SK-N-SH treated with all-trans-retinoic acid at 6 μM for 48 hours (cell line): ENCODE results near the gene OBSCN.
A peak's percentile ranks its signal among the peaks of the same experiment; 100 is the strongest.

Experiments used
- ATAC-seq: fragments of 200-7000 bp; cut with Tn5 transposase; 3 replicates; pipeline ENCODE4 v1.9.1; 2020; ENCODE audit warnings: mild to moderate bottlenecking, moderate library complexity
- ARNTL ChIP-seq: fragments of 450-650 bp; formaldehyde crosslinking; IDR thresholded peaks from 2 replicates; pipeline ENCODE4 v1.5.0; 2020; ENCODE audit warnings: low read depth, mild to moderate bottlenecking, moderate library complexity, borderline replicate concordance
- BACH2 ChIP-seq: fragments of 250-450 bp; sonication (Bioruptor Pico); IDR thresholded peaks from 2 replicates; pipeline ENCODE4 v1.9.0; 2021; ENCODE audit warnings: mild to moderate bottlenecking, borderline replicate concordance
- CSDC2 ChIP-seq: fragments of 250-450 bp; sonication (Bioruptor Pico); IDR thresholded peaks from 2 replicates; pipeline ENCODE4 v1.5.0; 2020; ENCODE audit warnings: mild to moderate bottlenecking, moderate library complexity
- ESRRG ChIP-seq: fragments of 250-450 bp; sonication (Bioruptor Pico); IDR thresholded peaks from 2 replicates; pipeline ENCODE4 v1.6.1; 2021; ENCODE audit warnings: mild to moderate bottlenecking
- GLIS3 ChIP-seq: fragments of 250-450 bp; sonication (Bioruptor Pico); IDR thresholded peaks from 2 replicates; pipeline ENCODE4 v1.5.0; 2020; ENCODE audit warnings: mild to moderate bottlenecking, moderate library complexity
- OSR1 ChIP-seq: fragments of 250-450 bp; sonication (Bioruptor Pico); IDR thresholded peaks from 2 replicates; pipeline ENCODE4 v1.8.0; 2022; ENCODE audit warnings: moderate library complexity, mild to moderate bottlenecking, inconsistent platforms
- PPARA ChIP-seq: fragments of 250-450 bp; sonication (Bioruptor Pico); IDR thresholded peaks from 2 replicates; pipeline ENCODE4 v1.5.0; 2020; ENCODE audit warnings: mild to moderate bottlenecking, borderline replicate concordance
- RARB ChIP-seq: fragments of 250-450 bp; sonication (Bioruptor Pico); IDR thresholded peaks from 2 replicates; pipeline ENCODE4 v1.8.0; 2021; ENCODE audit warnings: mild to moderate bottlenecking, moderate library complexity
- TCF4 ChIP-seq: fragments of 250-450 bp; sonication (Bioruptor Pico); IDR thresholded peaks from 2 replicates; pipeline ENCODE4 v1.8.0; 2021; ENCODE audit warnings: mild to moderate bottlenecking, moderate library complexity, borderline replicate concordance
- TOX ChIP-seq: fragments of 250-450 bp; sonication (Bioruptor Pico); IDR thresholded peaks from 2 replicates; pipeline ENCODE4 v1.8.0; 2021; ENCODE audit warnings: mild to moderate bottlenecking, moderate library complexity, borderline replicate concordance
- ZC3H10 ChIP-seq: fragments of 250-450 bp; sonication (Bioruptor Pico); IDR thresholded peaks from 2 replicates; pipeline ENCODE4 v1.5.1; 2021; ENCODE audit warnings: mild to moderate bottlenecking, moderate library complexity
- ZFP3 ChIP-seq: fragments of 250-450 bp; sonication (Bioruptor Pico); IDR thresholded peaks from 2 replicates; pipeline ENCODE4 v1.5.0; 2020; ENCODE audit warnings: mild to moderate bottlenecking, moderate library complexity
- ZNF8 ChIP-seq: fragments of 450-650 bp; formaldehyde crosslinking; IDR thresholded peaks from 2 replicates; pipeline ENCODE4 v1.5.0; 2020; ENCODE audit warnings: mild to moderate bottlenecking, moderate library complexity
- TF ChIP-seq, protein P1 (sequence below): fragments of 250-450 bp; sonication (Bioruptor Pico); IDR thresholded peaks from 2 replicates; pipeline ENCODE4 v1.5.0; 2020; ENCODE audit warnings: mild to moderate bottlenecking, moderate library complexity
- TF ChIP-seq, protein P2 (sequence below): fragments of 250-450 bp; sonication (Bioruptor Pico); IDR thresholded peaks from 2 replicates; pipeline ENCODE4 v1.8.0; 2021; ENCODE audit warnings: low read depth, mild to moderate bottlenecking, moderate library complexity, borderline replicate concordance
- TF ChIP-seq, protein P3 (sequence below): fragments of 250-450 bp; sonication (Bioruptor Pico); IDR thresholded peaks from 2 replicates; pipeline ENCODE4 v1.8.0; 2020; ENCODE audit warnings: mild to moderate bottlenecking, moderate library complexity, borderline replicate concordance

The OBSCN gene

DNA sequence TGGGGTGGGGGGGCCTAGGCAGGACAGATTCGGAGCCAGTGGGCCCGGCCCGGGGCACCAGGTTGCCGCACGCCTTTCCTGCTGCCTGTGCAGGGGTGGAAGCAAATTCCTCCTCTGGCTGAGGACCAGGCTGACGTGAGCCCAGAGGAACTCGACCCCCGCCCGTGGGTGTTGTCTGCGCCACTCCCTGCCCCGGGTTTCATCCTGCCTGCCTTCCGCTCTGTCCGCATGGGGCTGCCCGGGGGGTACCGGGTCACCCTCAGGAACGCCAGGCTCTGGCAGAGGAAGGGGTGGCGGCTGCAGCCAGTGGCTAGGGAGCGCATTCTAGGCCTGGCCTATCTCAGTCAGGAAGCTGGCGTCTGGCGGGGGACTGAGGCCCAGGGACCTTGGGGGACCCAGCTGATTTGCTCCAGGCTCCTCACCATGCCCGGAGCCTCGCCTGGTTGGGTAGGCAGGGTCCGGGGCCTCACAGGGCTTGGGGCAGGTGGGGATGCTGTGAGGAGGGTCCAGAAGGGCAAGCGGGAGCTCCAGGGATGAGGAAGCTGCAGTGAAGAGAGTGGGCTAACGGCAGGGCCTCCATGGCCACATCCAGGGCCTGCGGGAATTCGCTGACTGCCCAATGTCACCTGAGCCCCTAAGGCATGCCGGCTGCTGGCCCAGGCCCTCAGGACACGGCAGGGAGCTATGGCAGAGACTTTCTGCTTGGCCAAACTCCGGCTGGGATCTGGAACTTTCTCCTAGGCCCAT, 44.7 kb upstream of the OBSCN start:
- no peak for ATAC-seq
- TF ChIP-seq ZFP3 (no peak), ZNF8 (CRISPR knock-in tag) (no peak), TOX (CRISPR knock-in tag) (no peak), ARNTL (CRISPR knock-in tag) (no peak)

DNA sequence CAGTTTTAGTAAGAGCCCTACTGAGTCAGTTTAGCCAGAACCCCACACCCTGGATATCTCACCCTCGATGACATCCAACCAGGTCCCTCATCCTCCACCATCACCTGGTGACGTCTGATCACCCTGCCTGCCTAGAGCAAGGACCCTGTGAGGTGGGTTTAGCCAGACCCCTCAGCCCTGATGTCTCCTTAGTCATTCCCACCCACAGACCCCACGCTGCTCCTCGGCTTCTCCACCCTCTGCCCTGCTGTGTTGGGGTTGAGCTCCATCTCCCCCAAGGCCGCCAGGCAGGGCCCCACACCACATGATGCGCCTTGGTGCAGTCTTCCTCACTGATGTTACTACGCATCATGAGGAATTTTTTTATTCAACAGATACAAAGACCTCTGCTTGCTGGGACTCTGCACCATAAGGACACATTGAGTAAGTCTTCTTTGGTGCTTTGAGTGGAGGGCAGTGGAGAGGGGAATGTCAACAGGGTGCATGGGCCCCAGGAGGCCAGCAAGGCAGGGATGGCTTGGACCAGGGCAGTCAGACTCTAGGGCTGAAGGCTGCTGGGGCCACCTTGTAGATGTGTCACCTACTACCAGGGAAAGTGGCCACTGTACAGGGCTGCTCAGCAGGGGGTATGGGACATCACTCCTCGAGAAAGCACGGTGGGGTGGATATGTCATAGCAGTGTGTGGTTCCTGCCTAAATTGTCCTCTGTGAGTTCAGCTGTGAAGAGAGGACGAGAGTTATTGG, 43.9 kb upstream of the OBSCN start:
- TF ChIP-seq, protein P1, sequence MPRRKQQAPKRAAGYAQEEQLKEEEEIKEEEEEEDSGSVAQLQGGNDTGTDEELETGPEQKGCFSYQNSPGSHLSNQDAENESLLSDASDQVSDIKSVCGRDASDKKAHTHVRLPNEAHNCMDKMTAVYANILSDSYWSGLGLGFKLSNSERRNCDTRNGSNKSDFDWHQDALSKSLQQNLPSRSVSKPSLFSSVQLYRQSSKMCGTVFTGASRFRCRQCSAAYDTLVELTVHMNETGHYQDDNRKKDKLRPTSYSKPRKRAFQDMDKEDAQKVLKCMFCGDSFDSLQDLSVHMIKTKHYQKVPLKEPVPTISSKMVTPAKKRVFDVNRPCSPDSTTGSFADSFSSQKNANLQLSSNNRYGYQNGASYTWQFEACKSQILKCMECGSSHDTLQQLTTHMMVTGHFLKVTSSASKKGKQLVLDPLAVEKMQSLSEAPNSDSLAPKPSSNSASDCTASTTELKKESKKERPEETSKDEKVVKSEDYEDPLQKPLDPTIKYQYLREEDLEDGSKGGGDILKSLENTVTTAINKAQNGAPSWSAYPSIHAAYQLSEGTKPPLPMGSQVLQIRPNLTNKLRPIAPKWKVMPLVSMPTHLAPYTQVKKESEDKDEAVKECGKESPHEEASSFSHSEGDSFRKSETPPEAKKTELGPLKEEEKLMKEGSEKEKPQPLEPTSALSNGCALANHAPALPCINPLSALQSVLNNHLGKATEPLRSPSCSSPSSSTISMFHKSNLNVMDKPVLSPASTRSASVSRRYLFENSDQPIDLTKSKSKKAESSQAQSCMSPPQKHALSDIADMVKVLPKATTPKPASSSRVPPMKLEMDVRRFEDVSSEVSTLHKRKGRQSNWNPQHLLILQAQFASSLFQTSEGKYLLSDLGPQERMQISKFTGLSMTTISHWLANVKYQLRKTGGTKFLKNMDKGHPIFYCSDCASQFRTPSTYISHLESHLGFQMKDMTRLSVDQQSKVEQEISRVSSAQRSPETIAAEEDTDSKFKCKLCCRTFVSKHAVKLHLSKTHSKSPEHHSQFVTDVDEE, result no peak
- TF ChIP-seq TCF4 (CRISPR knock-in tag), result no peak
- TF ChIP-seq, protein P2, sequence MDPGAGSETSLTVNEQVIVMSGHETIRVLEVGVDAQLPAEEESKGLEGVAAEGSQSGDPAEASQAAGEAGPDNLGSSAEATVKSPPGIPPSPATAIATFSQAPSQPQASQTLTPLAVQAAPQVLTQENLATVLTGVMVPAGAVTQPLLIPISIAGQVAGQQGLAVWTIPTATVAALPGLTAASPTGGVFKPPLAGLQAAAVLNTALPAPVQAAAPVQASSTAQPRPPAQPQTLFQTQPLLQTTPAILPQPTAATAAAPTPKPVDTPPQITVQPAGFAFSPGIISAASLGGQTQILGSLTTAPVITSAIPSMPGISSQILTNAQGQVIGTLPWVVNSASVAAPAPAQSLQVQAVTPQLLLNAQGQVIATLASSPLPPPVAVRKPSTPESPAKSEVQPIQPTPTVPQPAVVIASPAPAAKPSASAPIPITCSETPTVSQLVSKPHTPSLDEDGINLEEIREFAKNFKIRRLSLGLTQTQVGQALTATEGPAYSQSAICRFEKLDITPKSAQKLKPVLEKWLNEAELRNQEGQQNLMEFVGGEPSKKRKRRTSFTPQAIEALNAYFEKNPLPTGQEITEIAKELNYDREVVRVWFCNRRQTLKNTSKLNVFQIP (CRISPR knock-in tag), result no peak
- TF ChIP-seq CSDC2 (CRISPR knock-in tag), result no peak
- no peak for TF ChIP-seq TOX (CRISPR knock-in tag)
- TF ChIP-seq, all 23 proteins: peak for 0
- no peak for ATAC-seq

DNA sequence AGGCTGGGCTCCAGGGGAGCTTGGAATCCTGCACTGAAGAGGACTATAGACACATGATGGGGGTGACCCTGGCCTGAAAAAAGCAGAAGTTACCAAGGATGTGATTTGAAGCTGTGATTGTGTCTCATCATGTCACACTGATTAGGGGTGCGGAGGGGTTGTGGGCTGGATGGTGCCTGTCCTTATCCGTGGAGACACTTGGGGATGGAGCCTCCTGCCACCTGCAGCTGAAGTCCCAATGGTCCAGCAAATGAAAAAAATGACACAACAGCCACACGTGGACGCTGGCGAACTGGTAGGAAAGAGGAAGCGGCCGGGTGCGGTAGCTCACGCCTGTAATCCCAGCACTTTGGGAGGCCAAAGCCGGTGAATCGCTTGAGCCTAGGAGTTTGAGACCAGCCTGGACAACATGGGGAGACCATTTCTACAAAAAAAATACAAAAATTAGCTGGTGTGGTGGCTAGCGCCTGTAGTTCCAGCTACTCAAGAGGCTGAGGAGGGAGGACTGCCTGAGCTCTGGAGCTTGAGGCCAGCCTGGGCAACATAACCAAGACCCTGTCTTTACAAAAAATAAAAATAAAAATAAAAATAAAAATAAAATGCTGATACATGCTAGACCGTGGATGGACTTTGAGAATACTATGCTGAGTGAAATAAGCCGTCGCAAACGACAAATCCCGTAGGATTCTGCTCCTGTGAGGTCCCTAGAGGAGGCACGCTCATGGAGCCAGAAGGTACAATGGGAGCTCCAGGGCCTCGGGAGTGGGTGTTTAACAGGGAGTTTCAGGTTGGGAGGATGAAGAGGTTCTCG, 43.1 kb upstream of the OBSCN start:
- TF ChIP-seq TOX (CRISPR knock-in tag) (peak; percentile 59; the same call in 1 of the 2 replicates), BACH2 (no peak), RARB (CRISPR knock-in tag) (peak; percentile 72; the same call in 1 of the 2 replicates), GLIS3 (CRISPR knock-in tag) (no peak)
- TF ChIP-seq, protein P3, sequence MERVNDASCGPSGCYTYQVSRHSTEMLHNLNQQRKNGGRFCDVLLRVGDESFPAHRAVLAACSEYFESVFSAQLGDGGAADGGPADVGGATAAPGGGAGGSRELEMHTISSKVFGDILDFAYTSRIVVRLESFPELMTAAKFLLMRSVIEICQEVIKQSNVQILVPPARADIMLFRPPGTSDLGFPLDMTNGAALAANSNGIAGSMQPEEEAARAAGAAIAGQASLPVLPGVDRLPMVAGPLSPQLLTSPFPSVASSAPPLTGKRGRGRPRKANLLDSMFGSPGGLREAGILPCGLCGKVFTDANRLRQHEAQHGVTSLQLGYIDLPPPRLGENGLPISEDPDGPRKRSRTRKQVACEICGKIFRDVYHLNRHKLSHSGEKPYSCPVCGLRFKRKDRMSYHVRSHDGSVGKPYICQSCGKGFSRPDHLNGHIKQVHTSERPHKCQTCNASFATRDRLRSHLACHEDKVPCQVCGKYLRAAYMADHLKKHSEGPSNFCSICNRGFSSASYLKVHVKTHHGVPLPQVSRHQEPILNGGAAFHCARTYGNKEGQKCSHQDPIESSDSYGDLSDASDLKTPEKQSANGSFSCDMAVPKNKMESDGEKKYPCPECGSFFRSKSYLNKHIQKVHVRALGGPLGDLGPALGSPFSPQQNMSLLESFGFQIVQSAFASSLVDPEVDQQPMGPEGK, result no peak
- TF ChIP-seq, all 23 proteins: peak for 2
- peak; percentile 26 for ATAC-seq

DNA sequence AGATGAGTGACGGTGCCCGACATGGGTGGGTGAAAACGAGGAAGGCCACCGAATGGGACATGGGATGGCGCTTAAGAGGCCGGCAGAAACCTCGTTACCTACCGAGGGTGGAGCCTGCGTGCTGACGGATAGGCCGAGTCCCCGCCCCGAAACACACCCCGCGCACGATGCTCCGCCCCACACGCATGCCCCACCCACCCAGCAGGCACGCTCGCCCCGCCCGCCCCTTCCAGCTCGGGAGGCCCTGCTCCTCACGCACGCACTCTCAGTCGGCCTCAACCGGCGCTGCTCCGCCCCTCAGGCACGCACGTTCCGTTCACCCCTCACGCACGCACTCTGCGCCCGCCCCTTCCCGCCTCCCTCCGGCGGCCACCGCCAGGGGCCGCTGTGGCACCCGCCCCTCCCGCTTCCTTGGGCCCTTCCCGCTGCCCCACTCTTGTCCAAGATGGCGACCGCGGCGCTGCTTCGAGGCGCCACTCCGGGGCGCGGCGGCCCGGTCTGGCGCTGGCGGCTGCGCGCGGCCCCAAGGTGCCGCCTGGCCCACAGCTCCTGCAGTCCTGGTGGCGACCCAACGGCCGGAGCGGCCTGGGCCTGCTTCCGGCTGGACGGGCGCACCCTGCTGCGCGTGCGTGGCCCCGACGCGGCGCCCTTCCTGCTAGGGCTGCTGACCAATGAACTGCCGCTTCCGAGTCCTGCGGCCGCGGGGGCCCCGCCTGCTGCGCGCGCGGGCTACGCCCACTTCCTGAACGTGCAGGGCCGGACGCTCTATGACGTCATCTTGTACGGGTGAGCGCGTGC, 42.3 kb upstream of the OBSCN start, which contains the start of gene IBA57:
Gene IBA57, plus strand, starts transcription at position 433 of the 798 bp plus-strand sequence. Its CDS starts 13 bp downstream, at position 446.
- peak; percentile 86; the same call in 1 of the 2 replicates for TF ChIP-seq CSDC2 (CRISPR knock-in tag)
- TF ChIP-seq, protein P1, result peak; percentile 48; the same call in 1 of the 2 replicates
- TF ChIP-seq ZFP3, result 0 out of 2 replicates have a peak, but pooled peaks have one; percentile 41
- TF ChIP-seq PPARA (CRISPR knock-in tag), result peak; percentile 88; the same call in 1 of the 2 replicates
- TF ChIP-seq ZNF8 (CRISPR knock-in tag), result no peak
- peak; percentile 79 for TF ChIP-seq ZC3H10 (CRISPR knock-in tag)
- no peak; the same call in 1 of the 2 replicates for TF ChIP-seq OSR1
- no peak for TF ChIP-seq ESRRG (CRISPR knock-in tag)
- peak; percentile 91 for ATAC-seq
